IMR-90 (cell line): ENCODE measurements around the gene CDC42BPA. TPM values are rescaled to one million over a fixed set of nuclear protein-coding genes. Genes with fewer than 3 reads are reported as not detected.

Experiments
- ATAC-seq: fragments of 200-7000 bp; cut with Tn5 transposase; 2 replicates; pipeline ENCODE4 v1.9.1; 2020; ENCODE audit warnings: low read depth, mild to moderate bottlenecking, moderate library complexity
- BruUV-seq: library from RNA; stranded (reverse); fragments of 400-500 nt; replicated peaks from 2 replicates; lab custom pipeline; 2021; lab: Mats Ljungman, UMichigan
- CTCF ChIA-PET: fragments of 300-600 bp; formaldehyde crosslinking; extraction: SDS; loops from one replicate; lab custom pipeline; 2021; ENCODE audit warnings: antibody characterized with exemption; lab: Yijun Ruan, JAX
- POLR2A ChIA-PET: fragments of 300-600 bp; sonication (Branson Sonifier 250); formaldehyde crosslinking; loops from one replicate; lab custom pipeline; 2022; ENCODE audit warnings: antibody characterized with exemption; ENCODE audit not compliant: unreplicated experiment; lab: Charles Lee
- DNase-seq: peaks from one replicate; pipeline ENCODE4 v3.0.0; 2013
- H2AFZ ChIP-seq: replicated peaks from 2 replicates; pipeline ENCODE3; 2013; ENCODE audit warnings: low read length, mild to moderate bottlenecking; ENCODE audit not compliant: poor library complexity
- H2AK5ac ChIP-seq: 2 replicates; pipeline ENCODE4 v1.6.1; 2013; ENCODE audit warnings: low read depth, low read length, inconsistent platforms
- H2AK9ac ChIP-seq: replicated peaks from 2 replicates; pipeline ENCODE3; 2013; ENCODE audit warnings: mild to moderate bottlenecking, low read depth, low read length, moderate library complexity; ENCODE audit not compliant: poor library complexity
- H2BK120ac ChIP-seq: 2 replicates; pipeline ENCODE4 v1.6.1; 2013; ENCODE audit warnings: low read depth, low read length, inconsistent platforms
- H2BK15ac ChIP-seq: 3 replicates; pipeline ENCODE4 v1.6.1; 2013; ENCODE audit warnings: low read depth, low read length, inconsistent platforms
- H2BK20ac ChIP-seq: 2 replicates; pipeline ENCODE4 v1.6.1; 2013; ENCODE audit warnings: low read depth, mild to moderate bottlenecking, inconsistent platforms, low read length, moderate library complexity
- H2BK5ac ChIP-seq: 2 replicates; pipeline ENCODE4 v1.6.1; 2013; ENCODE audit warnings: mild to moderate bottlenecking, low read depth, low read length, inconsistent platforms; ENCODE audit not compliant: poor library complexity, severe bottlenecking
- H3K14ac ChIP-seq: replicated peaks from 2 replicates; pipeline ENCODE4 v1.6.1; 2013; ENCODE audit warnings: low read depth, low read length, inconsistent platforms
- H3K18ac ChIP-seq: 2 replicates; pipeline ENCODE4 v1.6.1; 2013; ENCODE audit warnings: low read depth, low read length, control low read depth
- H3K23ac ChIP-seq: 2 replicates; pipeline ENCODE4 v1.6.1; 2013; ENCODE audit warnings: low read depth, low read length, inconsistent platforms
- H3K27ac ChIP-seq: 2 replicates; pipeline ENCODE4 v1.5.1; 2013; ENCODE audit warnings: mild to moderate bottlenecking, control low read depth, low read length; ENCODE audit not compliant: insufficient read depth
- H3K27me3 ChIP-seq: 2 replicates; pipeline ENCODE4 v1.6.1; 2013; ENCODE audit warnings: low read length; ENCODE audit not compliant: control insufficient read depth, insufficient read depth
- H3K36me3 ChIP-seq: 2 replicates; pipeline ENCODE4 v1.6.1; 2013; ENCODE audit warnings: low read length, mixed read lengths; ENCODE audit not compliant: control insufficient read depth, insufficient read depth
- H3K4ac ChIP-seq: 2 replicates; pipeline ENCODE4 v1.6.1; 2013; ENCODE audit warnings: low read depth, low read length, inconsistent platforms
- H3K4me1 ChIP-seq: 2 replicates; pipeline ENCODE4 v1.6.1; 2013; ENCODE audit warnings: low read length, mixed read lengths; ENCODE audit not compliant: control insufficient read depth, insufficient read depth
- H3K4me2 ChIP-seq: 2 replicates; pipeline ENCODE4 v1.6.1; 2013; ENCODE audit warnings: low read depth, mild to moderate bottlenecking, control low read depth, low read length, moderate library complexity
- H3K4me3 ChIP-seq: 2 replicates; pipeline ENCODE4 v1.5.1; 2013; ENCODE audit warnings: low read depth, mild to moderate bottlenecking, control low read depth, low read length, moderate library complexity; ENCODE audit not compliant: insufficient read depth
- H3K56ac ChIP-seq: 2 replicates; pipeline ENCODE4 v1.6.1; 2013; ENCODE audit warnings: low read length, inconsistent platforms; ENCODE audit not compliant: insufficient read depth; ENCODE audit errors: extremely low read depth
- H3K79me1 ChIP-seq, 2 experiments: 2 replicates each; pipeline ENCODE4 v1.6.1; 2013; ENCODE audit warnings: low read length in 2 of 2, inconsistent platforms in 1 of 2, low read depth in 1 of 2
- H3K9ac ChIP-seq: 2 replicates; pipeline ENCODE4 v1.6.1; 2013; ENCODE audit warnings: low read depth, low read length, control low read depth
- H3K9me1 ChIP-seq: 2 replicates; pipeline ENCODE4 v1.6.1; 2013; ENCODE audit warnings: low read length, inconsistent platforms; ENCODE audit not compliant: insufficient read depth
- H3K9me3 ChIP-seq: 2 replicates; pipeline ENCODE4 v1.6.1; 2013; ENCODE audit warnings: low read length; ENCODE audit not compliant: control insufficient read depth, insufficient read depth
- H4K20me1 ChIP-seq: 2 replicates; pipeline ENCODE4 v1.6.1; 2013; ENCODE audit warnings: low read length, inconsistent platforms; ENCODE audit not compliant: insufficient read depth
- H4K5ac ChIP-seq: 2 replicates; pipeline ENCODE4 v1.6.1; 2013; ENCODE audit warnings: mild to moderate bottlenecking, low read depth, low read length, control low read depth
- H4K8ac ChIP-seq, 2 experiments: 2 replicates each; pipeline ENCODE4 v1.6.1; 2013; ENCODE audit warnings: low read depth in 2 of 2, low read length in 2 of 2, control low read depth in 1 of 2, inconsistent platforms in 1 of 2
- H4K91ac ChIP-seq: 2 replicates; pipeline ENCODE4 v1.6.1; 2013; ENCODE audit warnings: low read depth, low read length, inconsistent platforms; ENCODE audit not compliant: insufficient read depth
- CEBPB ChIP-seq: IDR thresholded peaks from 2 replicates; pipeline ENCODE4 v1.6.1; 2012; ENCODE audit warnings: low read depth, low read length, improper control_type of control experiment
- CHD1 ChIP-seq: IDR thresholded peaks from 2 replicates; pipeline ENCODE4 v1.6.1; 2012; ENCODE audit warnings: low read depth, low read length, improper control_type of control experiment
- FOS ChIP-seq: fragments of 150-350 bp; IDR thresholded peaks from 2 replicates; pipeline ENCODE4 v1.6.1; 2016; ENCODE audit warnings: low read depth, low read length
- MAFK ChIP-seq: IDR thresholded peaks from 2 replicates; pipeline ENCODE4 v1.6.1; 2012; ENCODE audit warnings: low read depth, low read length, improper control_type of control experiment
- MAZ ChIP-seq: IDR thresholded peaks from 2 replicates; pipeline ENCODE4 v1.6.1; 2012; ENCODE audit warnings: low read depth, mild to moderate bottlenecking, low read length, improper control_type of control experiment, moderate library complexity, borderline replicate concordance
- NFE2L2 ChIP-seq: fragments of 150-350 bp; IDR thresholded peaks from 2 replicates; pipeline ENCODE4 v1.6.1; 2016; ENCODE audit warnings: low read depth, mild to moderate bottlenecking, low read length
- POLR2A ChIP-seq: IDR thresholded peaks from 2 replicates; pipeline ENCODE4 v1.6.1; 2012; ENCODE audit warnings: mild to moderate bottlenecking, low read depth, low read length
- RCOR1 ChIP-seq: IDR thresholded peaks from 2 replicates; pipeline ENCODE4 v1.6.1; 2012; ENCODE audit warnings: mild to moderate bottlenecking, low read length, improper control_type of control experiment; ENCODE audit not compliant: insufficient replicate concordance
- RFX5 ChIP-seq: IDR thresholded peaks from 2 replicates; pipeline ENCODE4 v1.8.0; 2012; ENCODE audit warnings: low read depth, mild to moderate bottlenecking, low read length, moderate library complexity
- SMC3 ChIP-seq: fragments of 150-350 bp; IDR thresholded peaks from 2 replicates; pipeline ENCODE4 v1.6.1; 2016; ENCODE audit warnings: low read depth, mild to moderate bottlenecking, antibody characterized with exemption, low read length, moderate library complexity
- WGBS, 2 experiments: methylation state at CpG; one replicate each; pipeline versions ENCODE4 v1.1.5 to v1.1.7; 2013; ENCODE audit warnings: missing lambda C conversion rate in 2 of 2; ENCODE audit not compliant: insufficient read length in 1 of 2; ENCODE audit errors: extremely low coverage in 2 of 2; 5-methylcytosine and 5-hydroxymethylcytosine counted together
- dilution Hi-C: fragments of 300-500 bp; cut with HindIII; formaldehyde crosslinking; loops from one replicate; pipeline ENCODE4 v1.14.3; 2018; ENCODE audit warnings: low sequenced_read_pairs; ENCODE audit not compliant: unreplicated experiment
- in situ Hi-C: fragments of 300-500 bp; cut with MboI; formaldehyde crosslinking; loops from 3 replicates; pipeline ENCODE4 v1.14.3; 2019; ENCODE audit warnings: low sequenced_read_pairs, inconsistent platforms, mixed read lengths
- intact Hi-C: fragments of 100-400 bp; cut with micrococcal nuclease; formaldehyde crosslinking; loops from 2 replicates; pipeline ENCODE4 v1.10.0; 2022
- polyA plus RNA-seq, 3 experiments: library from polyadenylated mRNA; depleted of rRNA; stranded (reverse); fragments of >200 nt; gene quantifications; 2 replicates each; pipeline ENCODE4 v1.2.3, GENCODE V29; 2012; ENCODE audit warnings: low replicate concordance in 1 of 3
- total RNA-seq: library from RNA; depleted of rRNA; stranded (reverse); fragments of >200 nt; gene quantifications from 2 replicates; pipeline ENCODE4 v1.2.3, GENCODE V29; 2012
- TF ChIP-seq, protein P1 (sequence below): fragments of 150-350 bp; IDR thresholded peaks from 2 replicates; pipeline ENCODE4 v1.6.1; 2017; ENCODE audit warnings: mild to moderate bottlenecking, antibody characterized with exemption, low read length, low read depth
- TF ChIP-seq, protein P2 (sequence below): fragments of 150-350 bp; IDR thresholded peaks from 2 replicates; pipeline ENCODE4 v1.6.1; 2016; ENCODE audit warnings: low read depth, mild to moderate bottlenecking, low read length, moderate library complexity, borderline replicate concordance

The CDC42BPA gene
- total and polyA plus RNA-seq, 2 of the 4 experiments (the other 2 are of a cell fraction): 9.4 to 27.8 TPM

DNA sequence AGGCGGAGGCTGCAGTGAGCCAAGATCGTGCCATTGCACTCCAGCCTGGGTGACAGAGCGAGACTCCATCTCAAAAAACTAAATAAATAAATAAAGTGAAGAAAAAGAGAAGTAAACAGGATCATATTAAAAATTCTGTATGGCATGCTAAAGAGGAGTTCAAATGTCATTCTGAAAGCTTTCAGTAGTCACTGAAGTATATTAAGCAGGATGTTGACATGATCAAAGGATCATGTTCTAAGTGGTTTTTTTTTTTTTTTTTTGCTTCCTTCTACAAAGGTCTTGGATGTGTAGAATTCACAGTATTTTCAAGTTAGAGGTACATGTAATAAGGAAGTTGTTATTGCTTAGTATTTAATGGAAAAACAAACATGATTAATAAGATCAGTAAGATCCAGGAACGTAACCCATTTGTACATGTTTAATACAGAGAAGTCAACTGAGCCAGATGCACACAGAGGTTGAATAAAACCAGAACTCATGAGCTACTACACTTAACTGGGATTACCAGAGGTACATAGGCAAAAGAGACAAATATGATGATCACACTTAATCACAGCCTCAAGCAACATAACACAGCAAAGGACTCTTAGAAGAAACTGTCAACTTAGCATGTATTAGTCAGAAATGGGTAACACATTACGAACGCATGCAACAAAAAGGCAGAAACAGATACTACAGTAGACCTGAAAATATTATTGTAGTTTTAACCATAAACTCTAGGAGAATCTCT lies 12.2 kb downstream of the CDC42BPA start:
- ATAC-seq (no peak), DNase-seq (no peak)
- no TSS peak for BruUV-seq
- H3K4me2 ChIP-seq: no peak overlapping the region
- no peak overlapping the region for H3K14ac ChIP-seq
- H3K56ac ChIP-seq: no peak overlapping the region
- no peak overlapping the region for H2AFZ ChIP-seq
- H3K4ac ChIP-seq: no peak overlapping the region
- intact Hi-C loops: no loop called here
- H2BK15ac ChIP-seq: no peak overlapping the region
- H2AK9ac ChIP-seq: no peak overlapping the region
- no peak overlapping the region for H4K5ac ChIP-seq
- WGBS, 2 experiments: no CpG with 5 or more reads among the region's 6 CpGs
- no peaks in the 10 kb centered on the region for H3K9me3 ChIP-seq
- no peak overlapping the region for H3K23ac ChIP-seq
- dilution Hi-C loops: no loop called here
- ChIA-PET POLR2A (no interaction called here), CTCF (no interaction called here)
- no peak overlapping the region for H2AK5ac ChIP-seq
- H3K27ac ChIP-seq: no peak overlapping the region
- no peak for TF ChIP-seq RFX5
- no peak for TF ChIP-seq CEBPB
- TF ChIP-seq, protein P1, sequence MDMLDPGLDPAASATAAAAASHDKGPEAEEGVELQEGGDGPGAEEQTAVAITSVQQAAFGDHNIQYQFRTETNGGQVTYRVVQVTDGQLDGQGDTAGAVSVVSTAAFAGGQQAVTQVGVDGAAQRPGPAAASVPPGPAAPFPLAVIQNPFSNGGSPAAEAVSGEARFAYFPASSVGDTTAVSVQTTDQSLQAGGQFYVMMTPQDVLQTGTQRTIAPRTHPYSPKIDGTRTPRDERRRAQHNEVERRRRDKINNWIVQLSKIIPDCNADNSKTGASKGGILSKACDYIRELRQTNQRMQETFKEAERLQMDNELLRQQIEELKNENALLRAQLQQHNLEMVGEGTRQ: no peak
- TF ChIP-seq FOS: no peak
- no peak for TF ChIP-seq POLR2A
- TF ChIP-seq, protein P2, sequence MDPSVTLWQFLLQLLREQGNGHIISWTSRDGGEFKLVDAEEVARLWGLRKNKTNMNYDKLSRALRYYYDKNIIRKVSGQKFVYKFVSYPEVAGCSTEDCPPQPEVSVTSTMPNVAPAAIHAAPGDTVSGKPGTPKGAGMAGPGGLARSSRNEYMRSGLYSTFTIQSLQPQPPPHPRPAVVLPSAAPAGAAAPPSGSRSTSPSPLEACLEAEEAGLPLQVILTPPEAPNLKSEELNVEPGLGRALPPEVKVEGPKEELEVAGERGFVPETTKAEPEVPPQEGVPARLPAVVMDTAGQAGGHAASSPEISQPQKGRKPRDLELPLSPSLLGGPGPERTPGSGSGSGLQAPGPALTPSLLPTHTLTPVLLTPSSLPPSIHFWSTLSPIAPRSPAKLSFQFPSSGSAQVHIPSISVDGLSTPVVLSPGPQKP: no peak
- TF ChIP-seq RCOR1: no peak
- no peak for TF ChIP-seq MAZ
- no peak for TF ChIP-seq MAFK
- no peak for TF ChIP-seq CHD1
- TF ChIP-seq SMC3: no peak
- TF ChIP-seq NFE2L2: no peak
- H3K9me1 ChIP-seq: no peaks in the 10 kb centered on the region; the same call in 1 of the 2 replicates
- no peak overlapping the region for H2BK120ac ChIP-seq
- in situ Hi-C loops: no loop called here
- no peaks in the 10 kb centered on the region for H3K36me3 ChIP-seq
- no peak overlapping the region for H3K4me3 ChIP-seq
- no peaks in the 10 kb centered on the region for H3K4me1 ChIP-seq
- no peak overlapping the region for H4K8ac ChIP-seq
- no peak overlapping the region for H2BK5ac ChIP-seq
- H3K18ac ChIP-seq: no peak overlapping the region
- H3K27me3 ChIP-seq: no peaks in the 10 kb centered on the region
- H3K79me1 ChIP-seq: peaks cover 20 to 46% of the 10 kb centered on the region in 2 experiments
- H3K9ac ChIP-seq: no peak overlapping the region
- peaks cover 21% of the 10 kb centered on the region; the same call in 1 of the 2 replicates for H4K20me1 ChIP-seq
- no peak overlapping the region for H4K91ac ChIP-seq
- no peak overlapping the region for H2BK20ac ChIP-seq
